H9 (cell line): ENCODE data around the gene ATF7IP2. TPM values are rescaled to one million over a fixed set of nuclear protein-coding genes. Genes with fewer than 3 reads are reported as not detected.
A peak's percentile ranks its signal among the peaks of the same experiment; 100 is the strongest.

Experiments used
- DNase-seq: peaks from one replicate; pipeline ENCODE4 v3.0.0-alpha.2; 2017
- H2AFZ ChIP-seq: one replicate; pipeline ENCODE4 v1.6.1; 2013; ENCODE audit warnings: mild to moderate bottlenecking, low read length, control low read depth, moderate library complexity
- H2AK5ac ChIP-seq: 2 replicates; pipeline ENCODE4 v1.6.1; 2013; ENCODE audit warnings: low read length, control low read depth, mixed read lengths; ENCODE audit not compliant: insufficient read length
- H2BK120ac ChIP-seq: one replicate; pipeline ENCODE4 v1.6.1; 2013; ENCODE audit warnings: low read depth, mild to moderate bottlenecking, low read length, control low read depth, inconsistent platforms; ENCODE audit not compliant: poor library complexity, severe bottlenecking
- H2BK12ac ChIP-seq: 2 replicates; pipeline ENCODE4 v1.6.1; 2013; ENCODE audit warnings: low read length, control low read depth, mixed read lengths, low read depth; ENCODE audit not compliant: insufficient read length
- H2BK15ac ChIP-seq: 2 replicates; pipeline ENCODE4 v1.6.1; 2013; ENCODE audit warnings: low read depth, low read length, control low read depth
- H2BK20ac ChIP-seq: one replicate; pipeline ENCODE4 v1.6.1; 2013; ENCODE audit warnings: low read depth, mild to moderate bottlenecking, low read length, control low read depth, inconsistent platforms; ENCODE audit not compliant: poor library complexity, severe bottlenecking
- H2BK5ac ChIP-seq: 2 replicates; pipeline ENCODE4 v1.6.1; 2013; ENCODE audit warnings: low read length, control low read depth, mixed read lengths; ENCODE audit not compliant: insufficient read length
- H3K14ac ChIP-seq: 2 replicates; pipeline ENCODE4 v1.6.1; 2013; ENCODE audit warnings: low read length, control low read depth; ENCODE audit not compliant: insufficient read depth
- H3K18ac ChIP-seq: 2 replicates; pipeline ENCODE4 v1.6.1; 2013; ENCODE audit warnings: low read depth, mild to moderate bottlenecking, mixed read lengths, low read length, control low read depth; ENCODE audit not compliant: insufficient read length
- H3K23ac ChIP-seq: 2 replicates; pipeline ENCODE4 v1.6.1; 2013; ENCODE audit warnings: low read length, control low read depth, mixed read lengths, low read depth; ENCODE audit not compliant: insufficient read length
- H3K23me2 ChIP-seq: 2 replicates; pipeline ENCODE4 v1.6.1; 2013; ENCODE audit warnings: low read depth, mild to moderate bottlenecking, mixed read lengths, low read length, control low read depth; ENCODE audit not compliant: insufficient read length, poor library complexity, severe bottlenecking
- H3K27ac ChIP-seq: 2 replicates; pipeline ENCODE4 v1.5.1; 2013; ENCODE audit warnings: low read length, control low read depth, mixed read lengths, low read depth; ENCODE audit not compliant: insufficient read length
- H3K27me3 ChIP-seq: 2 replicates; pipeline ENCODE4 v1.6.1; 2013; ENCODE audit warnings: low read length, control low read depth, inconsistent platforms; ENCODE audit not compliant: insufficient read depth
- H3K4ac ChIP-seq: 2 replicates; pipeline ENCODE4 v1.6.1; 2013; ENCODE audit warnings: low read depth, mild to moderate bottlenecking, control low read depth, inconsistent platforms, low read length, moderate library complexity
- H3K4me1 ChIP-seq: 2 replicates; pipeline ENCODE4 v1.6.1; 2013; ENCODE audit warnings: low read length, control low read depth, inconsistent platforms; ENCODE audit not compliant: insufficient read depth
- H3K4me2 ChIP-seq: 2 replicates; pipeline ENCODE4 v1.6.1; 2013; ENCODE audit warnings: low read length, control low read depth, mixed read lengths; ENCODE audit not compliant: insufficient read length, insufficient read depth
- H3K56ac ChIP-seq: 2 replicates; pipeline ENCODE4 v1.6.1; 2013; ENCODE audit warnings: low read depth, mild to moderate bottlenecking, mixed read lengths, low read length, control low read depth; ENCODE audit not compliant: insufficient read length
- H3K79me1 ChIP-seq: 2 replicates; pipeline ENCODE4 v1.6.1; 2013; ENCODE audit warnings: low read depth, mild to moderate bottlenecking, moderate library complexity, low read length, control low read depth, inconsistent platforms; ENCODE audit not compliant: insufficient read depth, poor library complexity, severe bottlenecking
- H3K79me2 ChIP-seq: 2 replicates; pipeline ENCODE4 v1.6.1; 2013; ENCODE audit warnings: low read length, control low read depth, inconsistent platforms; ENCODE audit not compliant: insufficient read depth
- H3K9ac ChIP-seq: 2 replicates; pipeline ENCODE4 v1.6.1; 2013; ENCODE audit warnings: low read length, control low read depth, mixed read lengths; ENCODE audit not compliant: insufficient read length; ENCODE audit errors: extremely low read depth
- H3K9me3 ChIP-seq: one replicate; pipeline ENCODE4 v1.6.1; 2013; ENCODE audit warnings: low read depth, low read length, inconsistent platforms; ENCODE audit not compliant: control insufficient read depth
- H3T11ph ChIP-seq: one replicate; pipeline ENCODE4 v1.6.1; 2013; ENCODE audit warnings: mild to moderate bottlenecking, low read length, control low read depth, inconsistent platforms
- H4K20me1 ChIP-seq: one replicate; pipeline ENCODE4 v1.6.1; 2013; ENCODE audit not compliant: control insufficient read depth, insufficient read length, insufficient read depth
- H4K5ac ChIP-seq: 2 replicates; pipeline ENCODE4 v1.6.1; 2013; ENCODE audit warnings: low read depth, mild to moderate bottlenecking, mixed read lengths, low read length, control low read depth; ENCODE audit not compliant: insufficient read length
- H4K8ac ChIP-seq: replicated peaks from 2 replicates; pipeline ENCODE4 v1.6.1; 2013; ENCODE audit warnings: low read length, control low read depth, mixed read lengths, low read depth; ENCODE audit not compliant: insufficient read length
- H4K91ac ChIP-seq: 2 replicates; pipeline ENCODE4 v1.6.1; 2013; ENCODE audit warnings: low read depth, mild to moderate bottlenecking, moderate library complexity, mixed read lengths, low read length, control low read depth; ENCODE audit not compliant: insufficient read length
- H3K27ac Mint-ChIP-seq, 3 experiments: 2 replicates in 2 of 3; 3 replicates in 1 of 3; pipeline ENCODE4 v1.8.0; 2020 to 2021; ENCODE audit warnings: mixed read lengths in 3 of 3, mild to moderate bottlenecking in 1 of 3, moderate library complexity in 1 of 3
- H3K27me3 Mint-ChIP-seq: 2 replicates; pipeline ENCODE4 v1.8.0; 2021; ENCODE audit warnings: low read depth, mild to moderate bottlenecking, moderate library complexity, mixed read lengths
- H3K36me3 Mint-ChIP-seq, 3 experiments: 2 replicates in 2 of 3; 3 replicates in 1 of 3; pipeline ENCODE4 v1.8.0; 2020 to 2021; ENCODE audit warnings: low read depth in 3 of 3, mixed read lengths in 3 of 3; ENCODE audit not compliant: insufficient read depth in 1 of 3
- H3K4me1 Mint-ChIP-seq, 2 experiments: 2 replicates each; pipeline ENCODE4 v1.8.0; 2020; ENCODE audit warnings: mixed read lengths in 2 of 2
- H3K4me3 Mint-ChIP-seq, 2 experiments: 2 replicates in 1 of 2; 3 replicates in 1 of 2; pipeline ENCODE4 v1.8.0; 2020 to 2021; ENCODE audit warnings: mild to moderate bottlenecking in 2 of 2, mixed read lengths in 2 of 2, moderate library complexity in 1 of 2
- H3K9me3 Mint-ChIP-seq, 2 experiments: 2 replicates in 1 of 2; 3 replicates in 1 of 2; pipeline ENCODE4 v1.8.0; 2020; ENCODE audit warnings: mild to moderate bottlenecking in 2 of 2, mixed read lengths in 2 of 2, moderate library complexity in 1 of 2
- WGBS: extraction: QIAGEN DNeasy Blood & Tissue Kit; methylation state at CpG from one replicate; pipeline ENCODE4 v1.1.7; 2013; ENCODE audit warnings: missing lambda C conversion rate, low lambda C conversion rate, mixed read lengths; ENCODE audit not compliant: insufficient read length; ENCODE audit errors: extremely low coverage; 5-methylcytosine and 5-hydroxymethylcytosine counted together
- total RNA-seq: library from RNA; stranded (reverse); gene quantifications from 2 replicates; pipeline ENCODE4 v1.2.1, GENCODE V29; 2021
- TF ChIP-seq, protein P1 (sequence below): fragments of 200-600 bp; sonication (generic); conservative IDR thresholded peaks from 3 replicates; pipeline ENCODE4 v1.8.0; 2021; ENCODE audit warnings: antibody characterized with exemption, mild to moderate bottlenecking

Gene ATF7IP2
- total RNA-seq, 1 experiment from 2014 or later: 21.5 TPM

DNA sequence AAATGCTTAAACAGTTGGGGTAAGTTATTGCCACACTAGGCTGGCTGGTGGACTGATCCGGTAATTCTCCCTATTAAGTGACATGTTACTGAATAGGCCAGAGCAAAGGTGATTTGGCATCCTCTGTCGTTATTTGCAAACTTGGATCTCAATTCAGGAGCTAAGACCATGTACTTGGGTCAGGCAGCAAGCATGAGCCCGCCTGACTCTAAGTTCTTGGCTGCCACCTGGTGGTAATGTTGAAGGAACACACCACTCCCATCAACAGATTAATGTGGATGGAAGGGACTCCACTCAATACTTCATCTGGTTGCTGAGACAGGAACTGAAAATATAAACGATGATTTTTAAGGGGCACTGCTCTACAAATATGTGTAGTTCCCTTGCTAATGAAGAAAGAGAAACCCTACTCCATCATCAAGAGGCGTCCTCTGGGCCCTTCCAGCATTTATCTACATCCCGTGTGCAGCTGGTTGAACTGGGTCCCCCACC lies 123.7 kb downstream of the ATF7IP2 start:
- Histone ChIP-seq H4K8ac (no peak overlapping the region), H3K27ac (no peak overlapping the region), H2AK5ac (no peak overlapping the region), H3T11ph (no peak overlapping the region), H2BK15ac (no peak overlapping the region), H2BK12ac (no peak overlapping the region), H4K91ac (no peak overlapping the region), H3K56ac (no peak overlapping the region), H2BK20ac (no peak overlapping the region), H3K23me2 (no peaks in the 10 kb centered on the region), H3K14ac (no peak overlapping the region), H3K4ac (no peak overlapping the region), H3K9me3 (no peaks in the 10 kb centered on the region), H3K18ac (no peak overlapping the region), H4K5ac (no peak overlapping the region), H3K4me2 (no peak overlapping the region), H3K27me3 (no peaks in the 10 kb centered on the region), H3K79me2 (no peaks in the 10 kb centered on the region), H4K20me1 (no peaks in the 10 kb centered on the region), H3K9ac (no peak overlapping the region), H2BK120ac (no peak overlapping the region), H3K4me1 (peaks cover 7% of the 10 kb centered on the region; the same call in 1 of the 2 replicates), H3K79me1 (no peaks in the 10 kb centered on the region), H2AFZ (no peak overlapping the region), H3K23ac (no peak overlapping the region), H2BK5ac (no peak overlapping the region)
- DNase-seq: peak; percentile 76
- H3K36me3 Mint-ChIP-seq: peaks cover 0 to 5% (median 4%) of the 10 kb centered on the region in 3 experiments; a peak in 3 of 7 replicates
- WGBS: no CpG with 5 or more reads among the region's 6 CpGs
- peak overlapping the region in 1 of 3 experiments; percentile 20; a peak in 1 of 7 replicates for H3K27ac Mint-ChIP-seq
- H3K4me1 Mint-ChIP-seq: peaks cover 18 to 21% of the 10 kb centered on the region in 2 experiments
- TF ChIP-seq, protein P1, sequence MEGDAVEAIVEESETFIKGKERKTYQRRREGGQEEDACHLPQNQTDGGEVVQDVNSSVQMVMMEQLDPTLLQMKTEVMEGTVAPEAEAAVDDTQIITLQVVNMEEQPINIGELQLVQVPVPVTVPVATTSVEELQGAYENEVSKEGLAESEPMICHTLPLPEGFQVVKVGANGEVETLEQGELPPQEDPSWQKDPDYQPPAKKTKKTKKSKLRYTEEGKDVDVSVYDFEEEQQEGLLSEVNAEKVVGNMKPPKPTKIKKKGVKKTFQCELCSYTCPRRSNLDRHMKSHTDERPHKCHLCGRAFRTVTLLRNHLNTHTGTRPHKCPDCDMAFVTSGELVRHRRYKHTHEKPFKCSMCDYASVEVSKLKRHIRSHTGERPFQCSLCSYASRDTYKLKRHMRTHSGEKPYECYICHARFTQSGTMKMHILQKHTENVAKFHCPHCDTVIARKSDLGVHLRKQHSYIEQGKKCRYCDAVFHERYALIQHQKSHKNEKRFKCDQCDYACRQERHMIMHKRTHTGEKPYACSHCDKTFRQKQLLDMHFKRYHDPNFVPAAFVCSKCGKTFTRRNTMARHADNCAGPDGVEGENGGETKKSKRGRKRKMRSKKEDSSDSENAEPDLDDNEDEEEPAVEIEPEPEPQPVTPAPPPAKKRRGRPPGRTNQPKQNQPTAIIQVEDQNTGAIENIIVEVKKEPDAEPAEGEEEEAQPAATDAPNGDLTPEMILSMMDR: peak; percentile 88
- H3K27me3 Mint-ChIP-seq: no peaks in the 10 kb centered on the region
- H3K4me3 Mint-ChIP-seq: no peak overlapping the region
- H3K9me3 Mint-ChIP-seq: peaks cover 9% of the 10 kb centered on the region in 2 experiments; a peak in 4 of 5 replicates
